ENCODE results near the gene SLC23A2.
"Not testable (repeated sequence)": the region's sequence is repeated elsewhere in the genome, so short reads cannot be mapped to it uniquely, and the experiment has no call there.

Gene SLC23A2

GRCh38 chr20:4878099-4878498 lies 123.2 kb downstream of the SLC23A2 start:
- not testable (repeated sequence) for DNase-seq

- DNase-seq: no peak
Observed at GRCh38 chr20:4876731-4877130, 124.6 kb downstream of the SLC23A2 start.

- no peak for DNase-seq
Observed at GRCh38 chr20:4876301-4876700, 125.0 kb downstream of the SLC23A2 start.

GRCh38 chr20:4875578-4876067 lies 125.7 kb downstream of the SLC23A2 start:
- DNase-seq: peak; percentile 22

DNA sequence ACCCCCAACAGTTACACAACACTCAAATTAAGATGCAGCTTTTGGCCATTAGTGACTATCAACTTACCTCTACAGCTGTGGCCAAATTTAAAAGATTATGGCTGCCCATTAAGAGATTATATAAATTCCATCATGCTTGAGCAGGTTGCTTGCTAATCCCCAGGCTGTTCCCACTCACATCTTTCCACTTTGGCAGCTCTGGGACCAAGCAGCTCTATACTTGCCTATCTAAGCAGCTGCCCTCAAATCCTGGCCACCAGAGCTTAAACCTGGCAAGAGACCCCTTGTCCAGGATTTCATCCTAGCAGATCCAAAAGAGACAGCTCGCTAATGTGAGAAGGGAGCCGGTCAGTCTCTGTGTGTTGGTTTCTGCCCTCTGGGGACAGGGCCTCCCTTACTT lies 127.9 kb downstream of the SLC23A2 start:
- no peak for DNase-seq

DNA sequence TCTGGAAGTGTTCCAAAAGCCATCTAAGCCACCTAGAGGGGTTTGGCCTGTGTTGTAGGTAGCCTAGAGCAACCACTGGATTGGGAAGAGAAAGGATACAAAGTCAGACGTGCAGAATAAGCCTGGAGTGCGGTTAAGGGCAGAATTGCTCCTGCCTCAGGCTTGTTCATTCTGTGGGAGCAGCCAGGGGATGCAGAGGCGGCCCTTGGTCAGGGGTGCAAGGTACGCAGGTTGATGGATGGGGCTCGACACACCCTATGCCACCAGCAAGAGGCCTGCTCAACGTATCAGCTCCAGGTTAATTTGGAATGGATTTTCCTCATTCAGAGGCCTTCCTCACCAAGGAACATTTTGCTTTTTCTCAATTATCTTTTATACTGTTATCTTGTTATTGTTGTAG lies 129.8 kb downstream of the SLC23A2 start:
- DNase-seq: no peak

DNA sequence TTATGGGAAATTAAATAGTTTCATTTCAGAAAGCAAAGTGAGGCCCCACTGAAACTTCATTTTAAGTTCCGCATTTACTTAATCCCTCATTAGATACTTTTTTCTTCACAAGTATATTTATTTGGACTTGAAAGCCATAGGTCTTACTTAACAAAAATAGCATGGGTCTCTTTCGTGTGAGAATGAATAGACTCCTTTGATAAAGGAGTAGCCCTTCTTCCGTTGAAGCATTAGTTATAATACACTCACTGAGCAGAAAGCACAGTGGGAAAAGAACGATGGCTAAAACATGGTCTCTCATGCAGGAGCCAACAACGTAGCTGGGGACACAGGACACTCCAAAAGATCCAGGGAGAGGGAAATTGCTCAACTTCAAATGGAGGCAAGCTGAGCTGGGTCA lies 130.4 kb downstream of the SLC23A2 start:
- no peak for DNase-seq

DNA sequence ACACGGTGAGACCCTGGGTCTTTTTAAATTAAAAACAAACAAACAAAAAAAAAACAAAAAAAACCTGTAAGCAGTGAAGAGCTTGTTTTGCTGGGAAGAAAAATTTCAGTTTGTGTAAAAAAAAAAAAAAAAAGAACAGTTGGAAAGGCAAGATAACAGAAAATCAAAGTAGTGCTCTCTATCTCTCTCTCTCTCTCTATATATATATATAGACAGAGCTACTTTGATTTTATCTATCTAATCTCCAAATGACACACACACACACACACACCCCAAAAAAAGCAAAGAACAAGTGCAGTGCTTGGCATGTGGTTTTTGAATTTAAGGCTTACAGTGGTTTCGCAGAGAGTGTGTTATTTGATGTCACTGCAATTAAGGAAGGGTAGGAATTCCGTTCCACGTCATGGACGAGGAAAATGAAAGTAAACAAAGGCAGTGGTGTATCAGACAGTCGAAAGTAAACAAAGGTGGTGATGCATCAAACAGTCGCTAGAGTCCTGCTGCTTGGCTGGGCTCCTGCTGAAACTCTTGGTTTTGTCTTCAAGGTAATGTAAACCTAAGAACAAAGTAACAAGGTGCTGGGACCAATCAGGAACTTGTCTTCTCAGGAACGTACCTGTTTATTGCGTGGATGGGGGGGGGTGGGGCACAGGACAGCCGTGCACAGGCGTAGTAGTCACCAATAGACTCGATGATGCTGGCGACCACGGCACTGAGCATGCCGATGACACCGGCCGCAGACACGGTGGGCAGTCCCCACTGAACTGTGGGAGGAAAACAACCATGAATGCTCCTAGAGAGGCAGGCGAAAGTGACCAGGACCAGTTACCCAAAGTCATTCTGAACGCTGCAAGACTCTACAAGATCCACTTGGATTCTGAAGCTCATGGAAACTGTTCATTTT lies 131.8 kb downstream of the SLC23A2 start:
- DNase-seq: no peak

- no peak for DNase-seq
Observed at GRCh38 chr20:4867051-4867450, 134.3 kb downstream of the SLC23A2 start.

GRCh38 chr20:4866429-4866828 lies 134.9 kb downstream of the SLC23A2 start:
- no peak for DNase-seq

GRCh38 chr20:4864311-4864752 lies 137.0 kb downstream of the SLC23A2 start:
- DNase-seq: no peak

- no peak for DNase-seq
Observed at GRCh38 chr20:4862661-4863060, 138.6 kb downstream of the SLC23A2 start.

DNA sequence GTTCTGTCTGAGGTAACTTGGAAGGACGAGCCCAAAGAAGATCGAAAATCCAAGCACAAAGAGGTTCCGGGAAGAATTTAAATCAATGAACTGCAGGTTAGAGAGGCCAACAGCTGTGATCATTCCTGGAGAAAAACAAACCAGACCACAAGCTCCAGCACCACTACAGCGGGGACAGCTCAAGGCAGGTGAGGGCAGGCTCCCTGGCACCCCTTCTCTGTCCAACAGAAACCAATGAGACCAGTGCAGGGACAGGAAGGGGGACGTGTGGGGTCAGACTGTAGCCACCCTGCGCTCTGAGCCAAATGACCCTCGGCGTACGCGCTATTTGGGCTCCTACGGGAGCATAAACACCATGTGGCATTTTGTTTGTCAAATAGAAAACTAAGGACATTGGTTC lies 139.3 kb downstream of the SLC23A2 start:
- DNase-seq: no peak

DNA sequence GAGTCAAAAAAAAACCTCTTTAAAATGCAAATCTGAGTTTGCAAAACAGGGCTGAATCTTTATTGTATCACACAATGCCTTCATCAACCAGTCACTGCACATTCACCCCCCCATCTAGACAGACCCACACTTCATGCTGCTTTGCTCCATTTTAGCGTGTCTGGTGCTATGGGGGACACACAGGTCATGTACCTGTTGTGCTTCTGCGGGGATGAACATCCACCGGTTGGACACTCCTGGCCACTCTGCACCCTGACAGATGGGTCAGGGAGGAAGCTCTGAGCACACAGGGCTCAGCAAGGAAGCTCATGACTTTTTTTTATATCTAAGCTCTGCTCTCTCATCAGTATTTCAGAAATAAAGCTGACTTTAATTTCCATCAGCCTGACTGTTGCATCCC lies 143.3 kb downstream of the SLC23A2 start:
- no peak for DNase-seq

DNA sequence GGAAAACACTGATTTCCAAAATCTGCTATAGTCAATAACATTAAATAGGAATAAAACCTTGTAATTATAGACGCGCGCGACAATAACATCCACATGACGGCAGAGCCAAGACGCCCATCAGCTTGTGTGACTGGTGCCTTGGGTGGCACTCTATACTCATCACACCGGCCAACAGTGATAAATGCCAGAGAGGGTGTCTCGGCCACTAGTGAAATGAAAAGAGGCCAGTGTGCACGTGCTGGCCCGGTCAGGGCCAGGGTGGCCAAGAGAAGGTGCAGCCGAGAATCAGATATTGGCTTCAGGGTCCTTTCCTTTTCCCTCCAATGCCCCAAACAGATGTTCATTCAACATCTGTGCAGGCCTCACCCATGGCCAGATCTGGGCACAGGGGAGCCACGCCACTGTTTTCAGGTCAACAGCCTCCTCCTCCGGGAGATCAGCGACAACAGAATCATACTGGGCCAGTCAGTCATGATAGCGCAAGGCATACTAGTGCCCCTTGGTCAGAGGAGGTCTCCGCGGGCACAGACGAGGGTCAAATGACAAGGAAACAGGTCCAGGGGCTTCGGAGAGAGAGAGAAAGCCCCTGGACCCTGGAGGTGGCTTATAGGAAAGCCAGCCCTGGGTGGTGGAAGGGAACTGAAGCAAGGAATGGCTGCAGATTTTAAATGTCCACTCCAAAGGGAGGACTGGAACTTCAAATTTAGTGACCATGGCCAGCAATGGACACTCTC lies 145.1 kb downstream of the SLC23A2 start:
- DNase-seq: no peak

DNA sequence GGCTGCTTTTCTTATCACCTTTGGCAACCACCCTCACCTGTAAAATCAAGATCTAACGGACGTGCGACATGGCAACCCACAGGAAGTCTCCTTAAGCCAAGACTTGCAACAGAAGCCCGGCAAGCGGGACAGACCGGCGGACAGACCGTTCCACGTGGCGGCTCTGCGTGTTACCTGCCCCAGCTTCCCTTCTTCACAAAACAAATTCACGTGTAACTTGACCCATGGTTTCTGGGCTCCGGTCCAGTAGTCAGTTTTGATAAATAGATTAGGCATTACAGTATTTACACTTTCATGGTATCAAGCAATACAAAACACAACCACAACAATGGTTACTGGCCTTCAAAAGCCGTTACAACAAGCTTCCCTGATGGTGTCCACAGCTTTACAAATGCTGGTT lies 145.8 kb downstream of the SLC23A2 start:
- DNase-seq: no peak

- DNase-seq: no peak
Observed at GRCh38 chr20:4855097-4855496, 146.2 kb downstream of the SLC23A2 start.

- DNase-seq: no peak
Observed at GRCh38 chr20:4854561-4854901, 146.8 kb downstream of the SLC23A2 start.

DNA sequence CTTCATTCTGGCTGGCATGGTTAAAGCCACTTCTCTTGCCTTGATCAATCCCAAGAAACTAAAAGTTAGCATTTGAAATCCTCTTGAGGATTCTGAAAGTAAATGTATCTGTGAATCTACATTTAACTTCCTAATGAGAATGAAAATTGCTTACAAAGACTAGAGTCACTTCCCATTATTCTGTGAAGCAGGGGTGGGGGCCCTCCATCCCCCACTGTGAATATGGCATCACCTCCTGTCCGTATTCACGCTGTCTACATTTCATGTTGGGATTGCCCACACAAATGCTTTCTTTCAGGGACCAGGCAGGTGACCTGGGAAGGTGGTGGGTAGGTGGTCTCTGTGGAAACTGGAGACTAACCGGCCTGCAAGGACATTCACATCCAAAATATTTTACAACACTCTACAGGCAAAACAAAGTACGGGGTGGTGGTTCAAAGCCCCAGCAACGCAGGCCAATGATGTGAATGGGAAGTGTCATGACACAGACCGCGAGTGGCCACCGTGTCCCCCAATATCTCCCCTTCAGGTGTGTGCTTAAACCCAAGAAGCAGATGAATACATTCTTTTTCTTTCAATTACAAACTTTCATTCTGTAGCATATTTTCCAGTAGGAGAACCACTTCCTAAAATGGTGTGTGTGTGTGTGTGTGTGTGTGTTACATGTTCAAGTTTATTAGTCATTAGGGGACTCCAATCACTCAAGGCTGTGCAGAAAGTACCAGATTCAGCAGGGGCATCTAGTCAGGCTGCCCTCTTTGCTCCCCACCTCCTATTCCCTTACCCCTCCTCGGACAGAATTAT lies 147.4 kb downstream of the SLC23A2 start:
- no peak for DNase-seq

- no peak for DNase-seq
Observed at GRCh38 chr20:4853004-4853403, 148.3 kb downstream of the SLC23A2 start.

DNA sequence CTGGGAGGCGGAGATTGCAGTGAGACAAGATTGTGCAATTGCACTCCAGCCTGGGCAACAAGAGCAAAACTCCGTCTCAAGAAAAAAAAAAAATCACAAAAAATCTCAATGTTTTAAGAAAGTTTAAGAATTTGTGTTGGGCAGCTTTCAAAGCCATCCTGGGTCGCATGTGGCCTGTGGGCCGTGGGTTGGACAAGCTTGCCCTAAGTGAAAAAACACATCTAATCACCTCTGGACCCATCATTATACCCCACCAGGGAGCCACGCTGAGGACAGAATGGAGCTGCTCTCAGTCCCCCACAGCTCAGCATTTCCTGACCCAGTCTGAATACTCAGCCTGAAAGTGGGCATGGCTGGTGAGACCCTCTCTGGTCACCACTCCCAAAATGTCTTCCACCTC lies 150.3 kb downstream of the SLC23A2 start:
- no peak for DNase-seq

DNA sequence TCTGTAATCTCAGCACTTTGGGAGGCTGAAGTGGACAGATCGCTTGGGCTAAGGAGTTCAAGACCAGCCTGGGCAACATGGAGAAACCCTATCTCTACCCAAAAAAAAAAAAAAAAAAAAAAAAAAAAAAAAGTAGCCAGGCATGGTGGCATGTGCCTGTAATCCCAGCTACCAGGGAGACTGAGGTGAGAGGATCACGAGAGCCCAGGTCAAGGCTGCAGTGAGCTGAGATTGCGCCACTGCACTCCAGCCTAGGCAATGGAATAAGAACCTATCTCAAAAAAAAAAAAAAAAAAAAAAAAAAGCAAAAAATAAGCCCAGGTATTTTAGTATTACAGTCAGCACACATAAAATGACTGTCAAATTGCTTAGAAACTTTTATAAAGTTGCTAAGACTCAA lies 152.5 kb downstream of the SLC23A2 start:
- not testable (repeated sequence) for DNase-seq

GRCh38 chr20:4848041-4848440 lies 153.3 kb downstream of the SLC23A2 start:
- no peak for DNase-seq

Measured in right kidney (tissue), 1 donor.